Esophagus muscularis mucosa (tissue), 2 donors: ENCODE results near the gene ZNF750.

ENCODE experiments used
- EP300 ChIP-seq: sonication (generic); formaldehyde crosslinking; IDR thresholded peaks from one replicate; pipeline ENCODE4 v1.6.1; 2017; ENCODE audit warnings: antibody characterized with exemption
- POLR2A ChIP-seq: fragments of 450-650 bp; IDR thresholded peaks from one replicate; pipeline ENCODE4 v1.6.1; 2017; ENCODE audit warnings: antibody characterized with exemption, moderate library complexity, mild to moderate bottlenecking, low read depth

- TF ChIP-seq POLR2A = no peak
- TF ChIP-seq EP300 = no peak
Observed at GRCh38 chr17:82839617-82840292, at the start of gene ZNF750.
